ENCODE results near the gene ATP8B1. TPM values are rescaled to one million over a fixed set of nuclear protein-coding genes. Genes with fewer than 3 reads are reported as not detected.

The ATP8B1 gene
- total and polyA plus RNA-seq, 9 of the 15 experiments (the other 6 are each of a cell fraction or from before 2014, with no cell fraction given), result 0.01 to 0.22 (median 0.03) TPM; not detected in 3

DNA sequence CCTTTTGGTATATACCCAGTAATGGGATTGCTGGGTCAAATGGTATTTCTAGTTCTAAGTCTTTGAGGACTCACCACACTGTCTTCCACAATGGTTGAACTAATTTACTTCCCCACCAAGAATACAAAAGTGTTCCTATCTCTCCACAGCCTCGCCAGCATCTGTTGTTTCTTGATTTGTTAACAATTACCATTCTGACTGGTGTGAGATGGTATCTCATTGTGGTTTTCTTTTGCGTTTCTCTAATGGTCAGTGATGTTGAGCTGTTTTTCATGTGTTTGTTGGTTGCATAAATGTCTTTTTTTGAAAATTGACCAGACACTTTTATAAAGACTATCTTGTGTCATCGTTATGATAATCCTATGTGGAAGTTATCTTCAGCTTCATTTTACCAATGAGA is 16.0 kb upstream of the ATP8B1 start (continued):
- TF ChIP-seq ZC3H4 (CRISPR knock-in tag; IDR thresholded peaks at IDR 0.05; ENCODE audit: borderline replicate concordance) (no peak), POLR2B (IDR thresholded peaks at IDR 0.05; ENCODE audit: low read depth, partially characterized antibody) (no peak), KAT2B (IDR thresholded peaks at IDR 0.05; ENCODE audit: low read depth, low read length) (no peak), CREM (IDR thresholded peaks at IDR 0.05; ENCODE audit: low read depth) (no peak), SMARCA4 (IDR thresholded peaks at IDR 0.05) (peak; percentile 53), TARDBP (IDR thresholded peaks at IDR 0.05) (no peak), ARID1B (IDR thresholded peaks at IDR 0.05) (peak; percentile 80), GATA2 (CRISPR knock-in tag; IDR thresholded peaks at IDR 0.05) (0 out of 2 replicates have a peak, but pooled peaks have one; percentile 36), ZNF717 (CRISPR knock-in tag; IDR thresholded peaks at IDR 0.05) (no peak), NUFIP1 (IDR thresholded peaks at IDR 0.05; ENCODE audit: partially characterized antibody) (no peak), HMGN3 (IDR thresholded peaks at IDR 0.05; ENCODE audit: borderline replicate concordance, extremely low read depth, insufficient read length, low read depth, low read length) (no peak), CTBP1 (IDR thresholded peaks at IDR 0.05; ENCODE audit: borderline replicate concordance) (no peak), MCM5 (IDR thresholded peaks at IDR 0.05; ENCODE audit: low read depth) (no peak), FOXA3 (CRISPR knock-in tag; conservative IDR thresholded peaks at IDR 0.05 in 1 of 2, IDR thresholded peaks at IDR 0.05 in 1 of 2) (no peak), RBM25 (IDR thresholded peaks at IDR 0.05; ENCODE audit: low read depth, low read length, severe bottlenecking) (peak; percentile 24), ZNF699 (CRISPR knock-in tag; IDR thresholded peaks at IDR 0.05; ENCODE audit: insufficient replicate concordance) (no peak)
- TF ChIP-seq, protein P1, sequence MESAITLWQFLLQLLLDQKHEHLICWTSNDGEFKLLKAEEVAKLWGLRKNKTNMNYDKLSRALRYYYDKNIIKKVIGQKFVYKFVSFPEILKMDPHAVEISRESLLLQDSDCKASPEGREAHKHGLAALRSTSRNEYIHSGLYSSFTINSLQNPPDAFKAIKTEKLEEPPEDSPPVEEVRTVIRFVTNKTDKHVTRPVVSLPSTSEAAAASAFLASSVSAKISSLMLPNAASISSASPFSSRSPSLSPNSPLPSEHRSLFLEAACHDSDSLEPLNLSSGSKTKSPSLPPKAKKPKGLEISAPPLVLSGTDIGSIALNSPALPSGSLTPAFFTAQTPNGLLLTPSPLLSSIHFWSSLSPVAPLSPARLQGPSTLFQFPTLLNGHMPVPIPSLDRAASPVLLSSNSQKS (CRISPR knock-in tag; IDR thresholded peaks at IDR 0.05), result no peak
- TF ChIP-seq, protein P2, sequence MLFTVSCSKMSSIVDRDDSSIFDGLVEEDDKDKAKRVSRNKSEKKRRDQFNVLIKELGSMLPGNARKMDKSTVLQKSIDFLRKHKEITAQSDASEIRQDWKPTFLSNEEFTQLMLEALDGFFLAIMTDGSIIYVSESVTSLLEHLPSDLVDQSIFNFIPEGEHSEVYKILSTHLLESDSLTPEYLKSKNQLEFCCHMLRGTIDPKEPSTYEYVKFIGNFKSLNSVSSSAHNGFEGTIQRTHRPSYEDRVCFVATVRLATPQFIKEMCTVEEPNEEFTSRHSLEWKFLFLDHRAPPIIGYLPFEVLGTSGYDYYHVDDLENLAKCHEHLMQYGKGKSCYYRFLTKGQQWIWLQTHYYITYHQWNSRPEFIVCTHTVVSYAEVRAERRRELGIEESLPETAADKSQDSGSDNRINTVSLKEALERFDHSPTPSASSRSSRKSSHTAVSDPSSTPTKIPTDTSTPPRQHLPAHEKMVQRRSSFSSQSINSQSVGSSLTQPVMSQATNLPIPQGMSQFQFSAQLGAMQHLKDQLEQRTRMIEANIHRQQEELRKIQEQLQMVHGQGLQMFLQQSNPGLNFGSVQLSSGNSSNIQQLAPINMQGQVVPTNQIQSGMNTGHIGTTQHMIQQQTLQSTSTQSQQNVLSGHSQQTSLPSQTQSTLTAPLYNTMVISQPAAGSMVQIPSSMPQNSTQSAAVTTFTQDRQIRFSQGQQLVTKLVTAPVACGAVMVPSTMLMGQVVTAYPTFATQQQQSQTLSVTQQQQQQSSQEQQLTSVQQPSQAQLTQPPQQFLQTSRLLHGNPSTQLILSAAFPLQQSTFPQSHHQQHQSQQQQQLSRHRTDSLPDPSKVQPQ (CRISPR knock-in tag; IDR thresholded peaks at IDR 0.05; ENCODE audit: borderline replicate concordance), result no peak
- TF ChIP-seq, protein P3, sequence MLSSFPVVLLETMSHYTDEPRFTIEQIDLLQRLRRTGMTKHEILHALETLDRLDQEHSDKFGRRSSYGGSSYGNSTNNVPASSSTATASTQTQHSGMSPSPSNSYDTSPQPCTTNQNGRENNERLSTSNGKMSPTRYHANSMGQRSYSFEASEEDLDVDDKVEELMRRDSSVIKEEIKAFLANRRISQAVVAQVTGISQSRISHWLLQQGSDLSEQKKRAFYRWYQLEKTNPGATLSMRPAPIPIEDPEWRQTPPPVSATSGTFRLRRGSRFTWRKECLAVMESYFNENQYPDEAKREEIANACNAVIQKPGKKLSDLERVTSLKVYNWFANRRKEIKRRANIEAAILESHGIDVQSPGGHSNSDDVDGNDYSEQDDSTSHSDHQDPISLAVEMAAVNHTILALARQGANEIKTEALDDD (IDR thresholded peaks at IDR 0.05), result peak; percentile 60
- TF ChIP-seq, protein P4, sequence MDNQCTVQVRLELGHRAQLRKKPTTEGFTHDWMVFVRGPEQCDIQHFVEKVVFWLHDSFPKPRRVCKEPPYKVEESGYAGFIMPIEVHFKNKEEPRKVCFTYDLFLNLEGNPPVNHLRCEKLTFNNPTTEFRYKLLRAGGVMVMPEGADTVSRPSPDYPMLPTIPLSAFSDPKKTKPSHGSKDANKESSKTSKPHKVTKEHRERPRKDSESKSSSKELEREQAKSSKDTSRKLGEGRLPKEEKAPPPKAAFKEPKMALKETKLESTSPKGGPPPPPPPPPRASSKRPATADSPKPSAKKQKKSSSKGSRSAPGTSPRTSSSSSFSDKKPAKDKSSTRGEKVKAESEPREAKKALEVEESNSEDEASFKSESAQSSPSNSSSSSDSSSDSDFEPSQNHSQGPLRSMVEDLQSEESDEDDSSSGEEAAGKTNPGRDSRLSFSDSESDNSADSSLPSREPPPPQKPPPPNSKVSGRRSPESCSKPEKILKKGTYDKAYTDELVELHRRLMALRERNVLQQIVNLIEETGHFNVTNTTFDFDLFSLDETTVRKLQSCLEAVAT (IDR thresholded peaks at IDR 0.05), result peak in 1 of 2 experiments; percentile 47; a peak in 1 of 4 replicates
- TF ChIP-seq, protein P5, sequence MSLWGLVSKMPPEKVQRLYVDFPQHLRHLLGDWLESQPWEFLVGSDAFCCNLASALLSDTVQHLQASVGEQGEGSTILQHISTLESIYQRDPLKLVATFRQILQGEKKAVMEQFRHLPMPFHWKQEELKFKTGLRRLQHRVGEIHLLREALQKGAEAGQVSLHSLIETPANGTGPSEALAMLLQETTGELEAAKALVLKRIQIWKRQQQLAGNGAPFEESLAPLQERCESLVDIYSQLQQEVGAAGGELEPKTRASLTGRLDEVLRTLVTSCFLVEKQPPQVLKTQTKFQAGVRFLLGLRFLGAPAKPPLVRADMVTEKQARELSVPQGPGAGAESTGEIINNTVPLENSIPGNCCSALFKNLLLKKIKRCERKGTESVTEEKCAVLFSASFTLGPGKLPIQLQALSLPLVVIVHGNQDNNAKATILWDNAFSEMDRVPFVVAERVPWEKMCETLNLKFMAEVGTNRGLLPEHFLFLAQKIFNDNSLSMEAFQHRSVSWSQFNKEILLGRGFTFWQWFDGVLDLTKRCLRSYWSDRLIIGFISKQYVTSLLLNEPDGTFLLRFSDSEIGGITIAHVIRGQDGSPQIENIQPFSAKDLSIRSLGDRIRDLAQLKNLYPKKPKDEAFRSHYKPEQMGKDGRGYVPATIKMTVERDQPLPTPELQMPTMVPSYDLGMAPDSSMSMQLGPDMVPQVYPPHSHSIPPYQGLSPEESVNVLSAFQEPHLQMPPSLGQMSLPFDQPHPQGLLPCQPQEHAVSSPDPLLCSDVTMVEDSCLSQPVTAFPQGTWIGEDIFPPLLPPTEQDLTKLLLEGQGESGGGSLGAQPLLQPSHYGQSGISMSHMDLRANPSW (CRISPR knock-in tag; IDR thresholded peaks at IDR 0.05), result no peak
